GM23248 (cell line): ENCODE results near the gene ACIN1.

Source experiments
- EZH2 ChIP-seq: fragments of 200-600 bp; sonication (generic); IDR thresholded peaks from 2 replicates; pipeline ENCODE4 v1.6.1; 2018; ENCODE audit warnings: antibody characterized with exemption, mild to moderate bottlenecking; ENCODE audit not compliant: insufficient read depth, poor library complexity, severe bottlenecking
- EZH2phosphoT487 ChIP-seq: fragments of 200-600 bp; sonication (generic); IDR thresholded peaks from 2 replicates; pipeline ENCODE4 v1.6.1; 2018; ENCODE audit warnings: antibody characterized with exemption, moderate library complexity, mild to moderate bottlenecking, low read depth; ENCODE audit not compliant: insufficient read depth

DNA sequence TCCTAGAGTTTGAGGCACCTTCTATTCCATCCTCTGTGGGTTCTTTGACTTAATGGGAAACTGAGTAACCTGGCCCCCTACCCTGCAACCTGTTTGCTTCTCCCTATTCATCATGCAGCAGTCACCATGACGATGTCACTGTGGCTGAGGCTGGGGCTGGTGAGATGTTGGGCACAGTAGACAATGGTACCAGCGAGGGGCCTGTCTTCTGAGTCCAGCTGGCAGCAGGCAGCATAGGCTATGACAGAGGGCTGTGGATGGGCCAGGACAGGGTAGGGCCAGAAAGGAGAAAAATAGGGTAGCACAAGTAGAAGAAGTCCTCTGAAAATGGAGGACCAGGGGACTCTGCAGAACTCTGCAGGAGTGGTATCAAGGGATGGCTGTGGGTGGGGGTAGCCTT lies 7.9 kb upstream of the ACIN1 start:
- TF ChIP-seq EZH2phosphoT487 = no peak
- TF ChIP-seq EZH2 = no peak
